IPS DF 4.7 (cell line): ENCODE data around the gene EPB41L4A.
"Not testable (repeated sequence)": the region's sequence is repeated elsewhere in the genome, so short reads cannot be mapped to it uniquely, and the experiment has no call there.

Experiments used
- DNase-seq: peaks from one replicate; pipeline ENCODE4 v3.0.0-alpha.2; 2013; ENCODE audit warnings: low spot score; ENCODE audit errors: extremely low read depth

The EPB41L4A gene

DNA sequence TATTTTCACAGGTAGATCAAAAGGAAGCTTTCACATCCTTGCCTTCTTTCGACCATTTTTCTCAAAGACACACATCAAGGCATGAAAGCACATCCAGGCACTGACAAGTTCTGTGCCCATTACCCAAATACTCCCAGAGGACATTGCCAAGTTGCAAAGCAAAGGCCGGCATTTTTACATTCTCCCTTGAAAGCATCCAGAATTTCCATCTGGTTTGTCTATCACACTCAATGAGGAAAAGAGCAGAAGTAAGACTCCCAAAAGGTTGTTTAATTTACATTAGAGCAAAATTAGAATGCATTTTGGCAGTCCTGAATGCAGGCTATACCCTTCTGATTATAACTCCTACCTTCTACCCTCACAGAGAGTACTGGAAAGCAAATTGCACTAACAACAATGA, 160.5 kb downstream of the EPB41L4A start:
- DNase-seq: no peak

DNA sequence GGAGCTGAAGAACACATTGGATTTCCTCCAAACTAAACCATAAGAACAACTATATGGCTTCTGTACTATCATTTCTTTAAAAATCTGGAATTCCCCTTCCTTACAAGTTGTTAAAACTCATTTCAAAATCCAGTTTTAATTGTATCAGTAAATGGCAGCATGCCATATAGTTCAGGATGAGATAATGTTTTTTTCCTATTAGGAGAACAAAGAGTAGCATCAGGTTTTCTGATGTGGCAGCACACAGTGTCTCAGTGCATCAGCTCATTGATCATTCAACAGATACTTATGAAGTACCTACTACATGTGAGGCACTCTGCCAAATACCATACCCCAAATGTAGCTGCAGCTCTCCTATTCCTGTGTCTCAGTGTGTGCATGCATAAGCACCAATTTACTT, 161.1 kb downstream of the EPB41L4A start:
- no peak for DNase-seq

DNA sequence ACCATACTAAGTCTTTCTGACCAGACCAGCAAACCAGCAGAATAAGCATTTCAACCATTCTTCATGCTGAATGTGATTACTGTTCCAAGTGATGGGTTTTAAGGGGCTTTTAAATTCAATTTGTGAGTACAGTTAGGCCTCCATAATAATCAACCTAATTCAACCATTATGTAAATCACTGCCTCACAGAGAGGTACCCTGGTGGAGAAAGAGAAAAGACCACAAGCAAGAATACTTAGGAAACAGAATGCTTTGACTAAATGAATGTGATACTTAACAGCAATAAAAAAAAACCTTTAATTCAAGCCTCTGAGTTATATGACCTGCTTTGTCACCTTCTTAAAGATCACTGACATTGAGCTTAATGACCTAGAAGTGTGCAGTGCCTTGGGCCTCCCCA, 162.1 kb downstream of the EPB41L4A start:
- DNase-seq: no peak

DNA sequence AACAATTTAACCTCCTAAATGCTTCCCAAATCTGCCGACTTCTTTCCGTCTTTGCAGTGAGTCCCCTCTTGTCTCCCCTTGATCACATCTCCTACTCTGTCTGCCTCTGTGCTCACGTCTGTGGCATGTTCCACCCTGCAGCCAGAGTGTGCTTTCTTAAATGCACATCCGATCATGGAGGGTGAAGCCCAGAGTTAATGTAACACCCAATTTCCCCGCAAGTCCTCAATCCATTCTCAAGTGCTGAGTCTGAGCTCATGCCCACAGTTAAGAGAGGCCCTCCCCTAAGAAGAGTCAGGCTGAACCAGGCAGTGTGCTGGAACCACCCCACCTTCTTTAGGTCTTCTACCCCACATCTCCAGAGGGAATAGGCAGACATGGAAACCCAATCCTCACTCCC, 164.8 kb downstream of the EPB41L4A start:
- no peak for DNase-seq

DNA sequence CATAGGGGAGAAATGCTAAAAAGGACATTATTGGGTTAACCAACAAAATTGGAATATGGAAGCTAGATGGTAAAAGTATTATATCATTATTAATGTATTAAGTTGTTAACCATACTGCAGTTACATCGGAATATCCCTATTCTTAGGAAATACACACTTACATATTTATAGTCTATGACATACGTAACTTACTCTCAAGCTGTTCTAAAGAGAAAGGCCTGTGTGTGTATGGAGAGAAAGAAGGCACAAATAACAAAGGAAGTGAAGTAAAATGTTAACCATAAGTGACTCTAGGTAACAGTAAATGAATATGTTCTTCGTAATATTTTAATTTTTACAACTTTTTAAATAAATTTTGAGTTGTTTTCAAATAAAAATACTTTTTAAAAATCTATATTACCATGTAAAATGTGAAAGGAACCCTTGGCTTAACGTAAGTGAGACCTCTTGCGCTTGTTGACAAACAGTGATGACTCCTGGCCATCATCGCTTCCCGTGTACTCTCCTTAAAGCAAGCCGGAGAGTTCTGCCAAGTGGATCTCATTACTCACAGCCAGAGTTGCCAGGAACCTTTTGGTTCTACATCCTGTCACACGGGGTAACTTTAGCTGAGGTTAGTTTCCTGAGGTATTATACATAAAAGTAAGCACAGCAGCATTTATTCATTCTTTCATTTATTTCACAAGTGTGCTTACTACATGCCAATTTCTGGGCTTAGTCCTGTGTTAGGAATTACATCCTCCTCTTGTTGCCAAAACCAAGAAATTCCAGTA, 165.4 kb downstream of the EPB41L4A start:
- DNase-seq: no peak

DNA sequence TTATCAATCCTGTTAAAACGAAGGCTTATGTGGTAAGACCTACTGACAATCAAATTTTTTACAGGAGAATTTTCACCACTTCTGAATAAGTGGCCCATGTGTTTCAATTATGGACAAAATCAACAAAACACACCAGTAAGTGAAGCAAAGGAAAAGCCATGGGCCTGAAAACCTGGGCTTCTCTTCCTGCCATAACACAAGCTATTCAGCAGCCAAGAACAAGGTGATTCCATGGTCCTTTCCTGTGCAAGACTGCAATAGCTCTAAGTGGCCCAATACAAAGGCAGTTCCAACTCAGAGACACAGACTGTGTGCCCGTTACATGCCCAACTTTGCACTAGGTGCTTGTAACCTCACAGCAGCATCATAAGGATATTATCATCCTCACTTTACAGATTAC, 168.5 kb downstream of the EPB41L4A start:
- no peak for DNase-seq

DNA sequence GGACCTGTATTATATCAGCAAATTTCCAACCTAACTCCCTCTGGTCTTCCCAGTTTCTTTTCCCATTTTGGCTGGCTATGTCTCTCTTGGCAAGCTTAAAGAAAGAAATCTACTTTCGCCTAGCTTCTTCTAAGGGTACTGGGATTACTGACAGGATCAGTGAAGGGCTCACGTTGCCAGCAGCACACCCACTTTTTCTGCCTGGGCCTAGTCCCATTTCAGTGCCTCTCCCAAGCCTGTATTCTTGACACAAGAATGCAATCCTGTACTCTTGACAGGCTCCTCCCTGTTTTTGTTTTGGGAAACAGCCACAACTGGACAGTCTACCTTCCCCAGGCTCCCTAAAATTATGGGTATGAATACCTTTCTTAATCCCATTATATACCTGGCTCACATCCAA, 170.5 kb downstream of the EPB41L4A start:
- DNase-seq: no peak

DNA sequence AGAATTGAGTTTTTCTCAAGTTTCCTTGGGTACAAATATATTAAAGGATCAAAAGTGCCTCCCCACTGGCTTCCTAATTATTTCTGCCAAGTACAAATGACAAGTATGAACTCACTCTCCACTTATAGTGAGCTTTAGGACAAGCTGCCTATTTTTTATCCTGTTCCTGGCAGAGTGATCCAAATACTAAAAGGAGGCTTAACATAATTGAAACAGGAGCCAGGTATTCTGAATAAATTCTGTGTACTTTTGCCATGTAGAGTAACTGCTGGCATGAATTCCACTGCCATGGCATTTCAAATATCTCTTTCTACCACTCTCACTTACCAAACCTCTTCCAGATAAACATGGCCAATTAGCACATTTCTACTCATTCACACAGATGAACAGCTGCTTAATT, 171.1 kb downstream of the EPB41L4A start:
- DNase-seq: no peak

DNA sequence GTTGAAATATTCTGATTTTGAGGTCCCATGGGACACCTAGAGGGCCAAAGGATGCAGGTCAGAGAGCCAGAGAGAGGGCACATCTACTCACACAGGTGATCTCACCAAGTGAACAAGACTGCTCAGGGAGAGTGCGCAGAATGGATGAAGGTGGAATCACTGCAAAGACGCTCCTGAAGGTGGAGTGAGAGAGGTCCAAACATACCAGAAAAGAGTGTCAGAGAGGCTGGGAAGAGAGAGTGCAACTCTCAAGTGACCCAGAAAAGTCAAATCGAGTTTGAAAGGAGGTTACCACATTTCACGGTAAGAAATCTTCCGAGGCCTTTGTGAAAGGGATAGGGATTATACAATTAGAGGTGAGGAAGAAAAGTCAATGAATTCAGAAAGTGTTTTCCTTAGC, 173.4 kb downstream of the EPB41L4A start:
- no peak for DNase-seq

DNA sequence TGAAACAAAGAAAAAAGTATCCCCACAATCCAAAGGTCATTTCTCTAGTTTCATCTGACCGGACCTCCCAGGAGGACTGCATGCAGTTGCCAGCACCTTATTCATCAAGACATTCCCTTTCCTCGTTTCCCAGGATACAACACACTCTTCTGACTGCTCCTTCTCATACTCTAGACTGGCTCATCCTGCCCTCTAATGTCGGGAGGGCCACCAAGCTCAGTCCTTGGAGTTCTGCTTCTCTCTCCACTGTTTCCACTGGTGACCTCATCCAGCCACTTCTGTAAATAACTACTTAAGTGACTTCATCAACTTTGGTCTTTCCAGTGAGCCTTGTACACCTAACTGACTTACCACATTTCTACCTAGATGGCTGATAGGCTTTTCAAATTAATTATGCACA, 179.1 kb downstream of the EPB41L4A start:
- no peak for DNase-seq

DNA sequence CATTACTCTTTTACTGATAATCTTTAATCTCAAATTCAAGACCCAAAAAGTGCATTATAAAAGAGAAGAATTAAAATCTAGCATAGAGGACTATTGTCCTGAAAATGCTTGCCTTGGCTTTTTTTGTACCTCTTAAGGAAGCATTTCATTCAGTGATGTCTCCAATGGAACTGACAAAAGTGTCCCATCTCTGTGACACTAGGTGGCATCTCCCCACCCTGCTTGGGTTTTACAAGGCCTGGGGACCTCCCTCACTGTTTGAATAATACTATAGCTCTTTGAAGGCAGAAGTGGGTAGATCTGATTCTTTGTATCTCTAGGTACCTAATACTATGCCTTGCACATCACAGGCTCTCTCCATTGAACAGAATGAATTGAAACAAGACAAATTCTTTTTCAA, 180.6 kb downstream of the EPB41L4A start:
- no peak for DNase-seq

DNA sequence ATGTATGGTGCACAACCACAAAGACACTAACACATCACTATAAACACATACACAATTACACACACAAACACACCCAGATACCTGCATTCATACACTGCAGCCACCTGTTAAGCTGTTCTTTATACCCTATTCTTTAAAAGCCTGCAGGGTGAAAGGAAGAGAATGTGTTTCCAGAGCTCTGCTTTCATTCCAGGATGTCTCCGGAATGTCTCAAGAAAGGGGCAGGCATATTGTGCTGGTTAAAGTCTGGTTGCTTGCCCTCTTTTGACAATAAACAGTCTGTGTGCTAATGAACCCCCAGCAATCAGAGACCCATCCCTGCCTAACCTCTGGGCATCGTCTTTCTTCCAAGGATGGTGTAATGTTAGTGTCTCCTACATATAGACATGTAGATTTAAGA, 181.6 kb downstream of the EPB41L4A start:
- DNase-seq: no peak

DNA sequence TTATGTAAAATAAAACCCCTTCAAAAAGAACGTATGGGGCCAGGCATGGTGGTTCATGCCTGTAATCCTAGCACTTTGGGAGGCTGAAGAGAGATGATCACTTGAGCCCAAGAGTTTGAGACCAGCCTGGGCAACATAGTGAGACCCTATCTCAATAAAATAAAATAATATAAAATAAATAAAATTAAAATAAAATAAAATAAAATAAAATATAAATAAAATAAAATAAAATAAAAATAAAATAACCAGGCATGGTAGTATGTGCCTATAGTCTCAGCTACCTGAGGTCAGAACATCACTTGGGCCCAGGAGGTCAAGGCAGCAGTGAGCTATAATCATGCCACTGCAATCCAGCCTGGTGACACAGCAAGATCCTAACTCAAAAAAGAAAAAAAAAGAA, 185.1 kb downstream of the EPB41L4A start:
- no peak for DNase-seq

DNA sequence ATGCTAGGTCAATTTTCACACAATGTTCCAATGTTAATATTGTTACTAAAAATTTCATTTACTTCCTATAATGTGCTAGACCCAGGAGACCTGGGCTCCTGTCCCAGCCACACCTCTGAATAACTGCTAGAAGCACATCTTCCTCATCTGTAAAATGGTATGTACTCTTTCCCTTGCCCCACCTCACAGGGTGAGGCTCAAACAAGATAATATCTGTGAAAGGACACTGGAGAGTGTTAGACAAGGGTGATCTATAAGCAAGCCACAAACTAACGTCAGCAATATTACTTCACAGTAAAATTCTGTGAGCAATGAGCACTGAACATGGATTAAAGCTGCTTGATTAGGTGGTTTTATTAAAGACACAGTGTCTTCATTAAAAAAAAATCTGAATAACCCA, 186.4 kb downstream of the EPB41L4A start:
- DNase-seq: no peak

DNA sequence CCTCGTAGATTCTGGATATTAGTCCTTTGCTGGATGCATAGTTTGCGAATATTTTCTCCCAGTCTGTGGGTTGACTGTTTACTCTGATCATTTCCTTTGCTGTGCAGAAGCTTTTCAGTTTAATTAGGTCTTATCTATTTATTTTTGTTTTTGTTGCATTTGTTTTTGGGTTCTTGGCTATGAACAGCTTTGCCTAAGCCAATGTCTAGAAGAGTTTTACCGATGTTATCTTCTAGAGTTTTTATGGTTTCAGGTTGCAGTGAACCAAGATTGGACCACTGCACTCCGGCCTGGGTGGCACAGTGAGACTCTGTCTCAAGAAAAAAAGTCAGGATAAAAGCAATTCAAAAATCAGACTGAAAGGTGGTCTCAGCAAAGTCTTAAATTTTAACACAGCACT, 188.5 kb downstream of the EPB41L4A start:
- no peak for DNase-seq

DNA sequence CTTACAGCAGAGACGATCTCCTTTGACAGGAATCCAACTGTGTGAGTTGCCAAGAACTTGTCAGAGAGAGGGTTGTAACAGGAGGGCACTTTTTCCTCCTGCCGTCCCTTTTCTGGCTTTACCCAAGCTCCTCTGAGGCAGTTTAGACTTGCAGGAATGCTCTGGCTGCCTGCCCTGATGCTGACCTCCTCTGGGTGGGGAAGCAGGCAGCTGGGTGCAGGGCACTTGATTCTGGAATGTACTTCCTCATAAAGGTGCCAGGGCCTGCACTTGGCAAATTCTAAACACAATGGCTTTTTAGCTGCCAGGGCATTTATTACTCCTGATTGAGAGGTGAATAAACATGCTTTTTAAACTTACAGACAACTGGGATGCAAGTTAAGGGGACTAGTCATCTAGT, 190.4 kb downstream of the EPB41L4A start:
- DNase-seq: no peak

DNA sequence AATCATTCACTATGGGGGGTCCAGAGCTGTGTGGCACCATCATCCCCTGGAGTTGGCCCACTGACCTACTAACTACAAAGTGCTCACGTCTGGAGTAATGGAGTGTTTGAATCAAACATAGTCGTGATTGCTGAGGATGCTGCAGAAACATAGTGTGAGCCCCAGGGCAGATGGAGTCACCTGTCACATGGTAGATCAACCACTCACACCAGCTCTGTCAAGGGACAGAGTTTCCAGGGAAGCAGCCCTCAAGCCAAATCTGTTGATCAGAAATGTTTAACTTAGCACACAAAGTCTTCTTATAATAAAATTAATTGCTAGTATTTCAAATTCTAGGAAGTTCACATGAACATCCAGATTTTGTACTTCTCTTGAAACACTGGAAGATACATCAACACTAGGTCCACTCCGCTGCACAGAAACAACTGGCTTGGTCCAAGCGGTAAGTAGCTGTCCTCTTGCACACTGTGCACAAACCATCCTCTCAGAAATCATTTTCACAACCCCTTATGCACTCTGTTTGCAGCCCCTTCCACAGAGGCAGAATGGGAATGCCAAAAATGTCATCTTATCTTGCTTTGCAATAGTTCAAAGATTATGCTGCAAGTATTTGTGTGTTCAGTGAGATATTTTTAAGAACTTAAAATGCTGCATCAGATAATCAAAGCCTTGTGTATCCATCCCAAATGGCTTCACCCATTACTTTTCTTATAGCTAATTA, 191.0 kb downstream of the EPB41L4A start:
- no peak for DNase-seq

DNA sequence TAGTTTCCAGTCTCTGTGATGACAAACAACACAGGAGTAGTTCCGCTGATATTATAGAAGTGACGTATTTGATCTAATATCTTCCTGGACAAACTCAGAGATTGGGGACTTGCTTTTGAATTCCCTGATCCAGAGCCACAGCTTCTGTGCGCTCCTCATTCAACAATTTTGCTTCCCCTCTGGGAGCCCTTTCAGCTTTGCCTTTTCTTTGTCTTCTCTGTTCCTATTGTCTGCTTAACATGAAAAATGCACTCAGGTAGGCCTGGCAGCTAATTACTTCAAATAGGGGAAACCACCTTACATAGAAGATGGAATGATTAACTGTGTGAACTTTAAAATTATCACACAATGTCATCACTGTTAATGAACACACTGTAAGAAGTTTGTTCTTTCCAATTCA, 192.9 kb downstream of the EPB41L4A start:
- DNase-seq: no peak

DNA sequence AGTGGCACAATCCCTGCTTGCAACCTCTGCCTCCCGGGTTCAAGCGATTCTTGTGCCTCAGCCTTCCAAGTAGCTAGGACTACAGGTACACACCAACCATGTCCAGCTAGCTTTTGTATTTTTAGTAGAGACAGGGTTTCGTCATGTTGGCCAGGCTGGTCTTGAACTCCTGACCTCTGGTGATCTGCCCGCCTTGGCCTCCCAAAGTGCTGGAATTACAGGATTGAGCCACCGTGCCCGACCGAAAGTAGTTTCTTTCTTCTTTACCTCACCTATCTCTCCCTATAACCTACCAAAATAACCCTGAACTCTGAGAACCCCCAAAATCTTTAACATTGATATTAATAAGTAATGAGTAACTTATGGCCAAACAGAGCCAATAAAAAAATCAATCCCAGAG, 196.1 kb downstream of the EPB41L4A start:
- DNase-seq: not testable (repeated sequence)

DNA sequence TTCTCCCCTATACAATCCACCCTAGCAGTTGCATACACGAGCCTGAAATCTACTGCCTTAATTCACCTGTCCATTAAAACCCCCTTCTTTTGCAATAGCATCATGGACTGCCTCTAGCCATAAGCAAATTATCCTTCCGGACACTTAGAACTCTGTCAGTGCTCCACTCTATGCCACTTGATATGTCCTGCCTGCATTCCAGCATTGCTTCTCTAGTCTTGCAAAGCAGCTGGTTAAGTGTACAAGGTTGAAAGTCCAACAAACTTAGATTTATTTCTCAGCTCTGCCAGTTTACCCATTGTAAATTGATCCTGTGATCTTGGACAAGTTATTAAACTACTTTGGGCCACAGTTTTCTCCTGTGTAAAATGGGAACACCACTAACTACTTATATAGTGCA, 197.9 kb downstream of the EPB41L4A start:
- no peak for DNase-seq

DNA sequence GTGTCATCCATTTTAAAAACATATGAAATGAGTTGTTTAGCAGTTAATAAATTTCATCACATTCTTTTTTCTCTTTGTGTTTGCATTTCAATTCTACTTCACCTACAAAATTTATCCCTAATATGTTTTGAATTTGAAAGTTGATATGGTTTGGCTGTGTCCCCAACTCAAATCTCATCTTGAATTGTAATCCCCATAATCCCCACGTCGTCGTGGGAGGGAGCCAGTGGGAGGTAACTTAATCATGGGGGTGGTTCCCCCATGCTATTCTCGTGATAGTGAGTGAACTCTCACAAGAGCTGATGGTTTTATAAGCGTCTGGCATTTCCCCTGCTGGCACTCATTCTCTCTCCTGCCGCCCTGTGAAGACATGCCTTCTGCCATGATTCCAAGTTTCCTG, 200.1 kb downstream of the EPB41L4A start:
- no peak for DNase-seq

DNA sequence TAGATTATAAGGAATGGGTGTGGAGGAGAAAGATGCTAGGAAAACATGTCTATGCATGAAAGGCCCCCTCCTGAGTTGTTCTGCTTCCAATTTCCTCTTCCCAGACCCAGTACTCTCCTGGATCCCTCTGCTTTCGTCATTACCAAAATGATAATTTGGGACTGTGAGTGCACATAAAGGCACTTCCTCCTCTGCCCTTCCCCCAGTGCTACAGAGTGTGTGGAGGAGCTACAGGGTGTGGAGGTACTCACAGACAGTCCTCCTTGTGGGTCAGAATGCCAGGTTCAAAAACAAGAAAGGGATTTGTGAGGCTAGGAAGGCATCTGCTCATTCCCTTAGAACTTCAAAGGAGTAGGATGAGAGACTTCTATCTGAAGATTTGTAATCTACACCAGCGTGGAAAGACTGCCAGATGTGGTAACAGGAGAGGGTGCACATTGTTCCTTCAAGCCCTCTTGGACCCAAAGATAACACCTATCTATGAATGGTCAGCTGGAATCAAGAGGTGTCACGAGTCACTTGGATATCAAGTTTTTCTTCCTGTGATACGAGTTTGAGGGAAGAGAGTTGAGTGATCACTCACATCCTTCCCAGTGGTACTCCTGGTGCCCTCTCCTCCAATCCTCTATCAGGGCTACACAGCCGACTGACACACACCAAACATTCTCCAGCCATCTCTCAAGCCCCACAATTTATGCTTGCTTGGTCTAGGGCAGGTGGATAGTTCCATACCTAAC, 201.1 kb downstream of the EPB41L4A start:
- DNase-seq: no peak
